Dendritic cell treated with granulocyte-macrophage colony-stimulating factor and Interleukin-4, amounts not matched to agents 40 ng/mL and 50 ng/mL, for 4 days (primary cell): ENCODE results near the gene PPP1R2B.
"Not testable (repeated sequence)": the region's sequence is repeated elsewhere in the genome, so short reads cannot be mapped to it uniquely, and the experiment has no call there.

Experiments
- H3K27ac Mint-ChIP-seq: one replicate; pipeline ENCODE4 v1.8.0; 2022; ENCODE audit warnings: mild to moderate bottlenecking, mixed read lengths
- H3K27me3 Mint-ChIP-seq: one replicate; pipeline ENCODE4 v1.8.0; 2022; ENCODE audit warnings: mild to moderate bottlenecking, mixed read lengths
- H3K36me3 Mint-ChIP-seq: one replicate; pipeline ENCODE4 v1.8.0; 2022; ENCODE audit warnings: low read depth, mixed read lengths
- H3K4me1 Mint-ChIP-seq: one replicate; pipeline ENCODE4 v1.8.0; 2022; ENCODE audit warnings: low read depth, mixed read lengths
- H3K4me3 Mint-ChIP-seq: one replicate; pipeline ENCODE4 v1.8.0; 2022; ENCODE audit warnings: mild to moderate bottlenecking, moderate library complexity, mixed read lengths
- H3K9me3 Mint-ChIP-seq: one replicate; pipeline ENCODE4 v1.8.0; 2022; ENCODE audit warnings: mixed read lengths
- intact Hi-C: fragments of 100-400 bp; cut with micrococcal nuclease; formaldehyde crosslinking; loops from one replicate; pipeline ENCODE4 v1.15.0; 2022

The PPP1R2B gene

DNA sequence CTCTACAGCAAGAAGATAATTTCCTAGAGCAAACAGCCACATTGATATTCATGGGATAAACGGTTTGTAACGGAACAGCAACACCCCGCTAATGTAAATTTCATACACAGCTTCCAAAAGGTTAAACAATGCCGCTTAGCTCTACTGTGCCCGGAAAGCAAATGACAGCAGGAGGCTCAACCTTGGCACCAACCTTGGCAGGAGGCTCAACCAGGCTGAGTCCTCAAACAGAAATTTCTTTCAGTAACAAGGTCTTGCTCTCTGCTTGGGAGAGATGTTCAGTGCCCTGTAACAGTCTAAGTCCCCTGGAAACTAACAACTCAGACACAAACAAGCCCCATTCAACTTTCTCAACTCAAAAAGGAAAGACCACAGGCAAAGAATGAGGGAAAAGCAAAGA, 11.1 kb upstream of the PPP1R2B start:
- no peak overlapping the region for H3K27ac Mint-ChIP-seq
- H3K36me3 Mint-ChIP-seq: no peaks in the 10 kb centered on the region
- no peak overlapping the region for H3K4me3 Mint-ChIP-seq
- H3K9me3 Mint-ChIP-seq: no peaks in the 10 kb centered on the region
- no peaks in the 10 kb centered on the region for H3K4me1 Mint-ChIP-seq
- H3K27me3 Mint-ChIP-seq: no peaks in the 10 kb centered on the region
- intact Hi-C loops: no loop called here

- Mint-ChIP-seq H3K27me3 (no peaks in the 10 kb centered on the region), H3K36me3 (no peaks in the 10 kb centered on the region), H3K27ac (no peak overlapping the region), H3K4me3 (no peak overlapping the region), H3K4me1 (no peaks in the 10 kb centered on the region), H3K9me3 (peaks cover 8% of the 10 kb centered on the region)
- intact Hi-C loops: no loop called here
Measured at GRCh38 chr5:156841737-156842136, 8.4 kb upstream of the PPP1R2B start.

DNA sequence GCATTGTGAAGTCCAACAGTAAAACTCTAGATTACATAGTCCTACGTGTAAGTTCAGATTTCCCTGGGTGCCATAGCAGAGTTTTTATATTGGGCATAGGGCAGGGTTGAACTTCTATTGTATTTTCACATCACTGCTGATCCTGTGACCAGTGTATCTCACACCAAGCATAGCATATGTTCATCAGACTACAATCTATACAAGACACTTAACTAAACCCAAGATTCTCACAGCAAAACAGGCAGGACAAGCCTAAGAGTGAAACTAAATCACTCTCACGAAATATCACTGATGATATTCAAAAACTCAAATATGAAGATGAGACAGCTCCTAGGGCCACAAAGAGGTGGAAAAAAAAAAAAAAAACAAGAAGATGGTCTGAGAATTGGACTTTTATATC, 3.2 kb upstream of the PPP1R2B start:
- Mint-ChIP-seq H3K27me3 (peaks cover 8% of the 10 kb centered on the region), H3K4me3 (no peak overlapping the region)
- intact Hi-C loops: no loop called here

GRCh38 chr5:156848447-156848846, 1.6 kb upstream of the PPP1R2B start:
- H3K9me3 Mint-ChIP-seq, intact Hi-C loops, H3K4me3 Mint-ChIP-seq, H3K4me1 Mint-ChIP-seq, H3K36me3 Mint-ChIP-seq, H3K27ac Mint-ChIP-seq, H3K27me3 Mint-ChIP-seq: not testable (repeated sequence)

More for the DNA sequence above, 3.2 kb upstream of the PPP1R2B start:
- Mint-ChIP-seq H3K27ac (no peak overlapping the region), H3K9me3 (peaks cover 8% of the 10 kb centered on the region), H3K36me3 (no peaks in the 10 kb centered on the region), H3K4me1 (no peaks in the 10 kb centered on the region)

GRCh38 chr5:156851880-156852279, 1.8 kb downstream of the PPP1R2B start:
- H3K4me1 Mint-ChIP-seq: no peaks in the 10 kb centered on the region
- H3K9me3 Mint-ChIP-seq: peaks cover 24% of the 10 kb centered on the region
- no peak overlapping the region for H3K27ac Mint-ChIP-seq
- intact Hi-C loops: no loop called here
- H3K4me3 Mint-ChIP-seq: no peak overlapping the region
- H3K27me3 Mint-ChIP-seq: peaks cover 8% of the 10 kb centered on the region
- no peaks in the 10 kb centered on the region for H3K36me3 Mint-ChIP-seq

- H3K36me3 Mint-ChIP-seq, H3K4me3 Mint-ChIP-seq, H3K4me1 Mint-ChIP-seq, intact Hi-C loops, H3K27ac Mint-ChIP-seq, H3K27me3 Mint-ChIP-seq: not testable (repeated sequence)
- peaks cover 24% of the 10 kb centered on the region for H3K9me3 Mint-ChIP-seq
Measured at GRCh38 chr5:156853055-156853454, 3.0 kb downstream of the PPP1R2B start.

DNA sequence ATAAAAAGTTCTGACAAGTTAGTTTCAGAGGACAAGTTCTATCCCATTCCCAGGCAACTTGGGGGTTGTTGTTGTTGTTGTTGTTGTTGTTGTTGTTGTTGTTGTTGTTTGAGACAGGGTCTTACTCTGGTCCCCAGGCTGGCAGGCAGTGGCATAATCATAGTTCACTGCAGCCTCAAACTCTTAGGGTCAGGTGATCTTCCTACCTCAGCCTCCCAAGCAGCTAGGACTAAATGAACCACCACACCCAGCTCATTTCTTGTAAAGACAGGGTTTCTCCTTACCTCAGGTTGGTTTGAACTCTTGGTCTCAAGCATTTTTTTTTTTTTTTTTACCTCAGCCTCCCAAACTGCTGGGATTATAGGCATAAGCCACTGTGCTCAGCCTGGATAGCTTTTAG, 15.3 kb downstream of the PPP1R2B start:
- intact Hi-C loops: no loop called here
- Mint-ChIP-seq H3K9me3 (peaks cover 4% of the 10 kb centered on the region), H3K36me3 (no peaks in the 10 kb centered on the region), H3K4me3 (no peak overlapping the region), H3K27me3 (peaks cover 2% of the 10 kb centered on the region), H3K27ac (no peak overlapping the region), H3K4me1 (no peaks in the 10 kb centered on the region)

GRCh38 chr5:156870498-156870839, 20.4 kb downstream of the PPP1R2B start:
- H3K27me3 Mint-ChIP-seq: no peaks in the 10 kb centered on the region
- intact Hi-C loops: no loop called here
- peaks cover 15% of the 10 kb centered on the region for H3K9me3 Mint-ChIP-seq
- H3K4me3 Mint-ChIP-seq: no peak overlapping the region
- H3K27ac Mint-ChIP-seq: no peak overlapping the region
- H3K36me3 Mint-ChIP-seq: no peaks in the 10 kb centered on the region
- H3K4me1 Mint-ChIP-seq: no peaks in the 10 kb centered on the region

DNA sequence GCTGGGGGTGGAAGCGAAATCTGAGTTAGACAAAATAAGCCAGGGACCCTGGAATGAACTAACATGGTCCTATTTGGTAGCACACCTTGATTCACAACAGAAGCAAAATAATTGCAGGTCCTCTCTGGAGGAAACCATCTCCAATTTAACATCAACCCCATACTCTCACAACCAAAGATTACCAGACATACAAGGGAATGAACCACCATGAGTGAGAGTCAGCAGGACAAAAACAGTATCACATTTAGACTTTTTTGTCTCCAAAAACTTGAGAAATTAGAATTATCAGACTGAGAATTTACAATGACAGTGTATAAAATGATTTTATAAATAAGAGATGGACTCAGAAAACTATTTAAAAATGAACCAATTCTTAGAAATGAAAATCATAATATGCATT, 21.1 kb downstream of the PPP1R2B start:
- no peaks in the 10 kb centered on the region for H3K4me1 Mint-ChIP-seq
- H3K27me3 Mint-ChIP-seq: no peaks in the 10 kb centered on the region
- H3K4me3 Mint-ChIP-seq: no peak overlapping the region
- intact Hi-C loops: no loop called here
- peaks cover 15% of the 10 kb centered on the region for H3K9me3 Mint-ChIP-seq
- no peak overlapping the region for H3K27ac Mint-ChIP-seq
- no peaks in the 10 kb centered on the region for H3K36me3 Mint-ChIP-seq

- Mint-ChIP-seq H3K4me1 (no peaks in the 10 kb centered on the region), H3K27me3 (no peaks in the 10 kb centered on the region), H3K4me3 (no peak overlapping the region), H3K9me3 (no peaks in the 10 kb centered on the region), H3K36me3 (no peaks in the 10 kb centered on the region), H3K27ac (no peak overlapping the region)
- intact Hi-C loops: no loop called here
Measured at GRCh38 chr5:156879665-156880285, 29.7 kb downstream of the PPP1R2B start.

- H3K27ac Mint-ChIP-seq: no peak overlapping the region
- no peaks in the 10 kb centered on the region for H3K27me3 Mint-ChIP-seq
- no peak overlapping the region for H3K4me3 Mint-ChIP-seq
- H3K9me3 Mint-ChIP-seq: no peaks in the 10 kb centered on the region
- H3K36me3 Mint-ChIP-seq: no peaks in the 10 kb centered on the region
- intact Hi-C loops: no loop called here
- no peaks in the 10 kb centered on the region for H3K4me1 Mint-ChIP-seq
Measured at GRCh38 chr5:156883316-156883875, 33.3 kb downstream of the PPP1R2B start.

- Mint-ChIP-seq H3K27me3 (no peaks in the 10 kb centered on the region), H3K36me3 (no peaks in the 10 kb centered on the region), H3K27ac (no peak overlapping the region), H3K4me1 (no peaks in the 10 kb centered on the region), H3K9me3 (no peaks in the 10 kb centered on the region), H3K4me3 (no peak overlapping the region)
- intact Hi-C loops: no loop called here
Measured at GRCh38 chr5:156888520-156888919, 38.4 kb downstream of the PPP1R2B start.

DNA sequence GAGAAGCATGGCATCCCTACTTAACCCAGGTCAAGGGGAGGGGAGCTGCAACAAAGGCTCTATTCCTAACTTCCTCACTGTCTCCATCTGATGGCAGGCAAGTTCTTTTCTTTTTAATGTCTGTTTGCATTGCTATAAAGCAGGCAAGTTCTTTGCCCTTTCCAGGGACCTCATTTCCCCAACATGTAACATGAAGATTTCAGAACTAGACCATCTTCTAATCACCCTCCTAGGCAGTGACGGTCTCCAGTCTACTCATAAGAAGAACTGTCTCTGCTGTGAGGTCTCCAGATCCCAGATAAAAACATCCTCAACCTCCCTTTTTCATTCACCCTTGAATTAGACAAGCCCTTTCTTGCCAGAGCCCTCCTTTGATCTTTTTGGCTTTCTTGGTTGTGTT, 42.1 kb downstream of the PPP1R2B start:
- H3K27ac Mint-ChIP-seq: no peak overlapping the region
- no peaks in the 10 kb centered on the region for H3K36me3 Mint-ChIP-seq
- intact Hi-C loops: no loop called here
- H3K4me1 Mint-ChIP-seq: no peaks in the 10 kb centered on the region
- no peaks in the 10 kb centered on the region for H3K9me3 Mint-ChIP-seq
- H3K4me3 Mint-ChIP-seq: no peak overlapping the region
- H3K27me3 Mint-ChIP-seq: no peaks in the 10 kb centered on the region

GRCh38 chr5:156892864-156893263, 42.8 kb downstream of the PPP1R2B start:
- H3K4me1 Mint-ChIP-seq: no peaks in the 10 kb centered on the region
- no peaks in the 10 kb centered on the region for H3K27me3 Mint-ChIP-seq
- H3K36me3 Mint-ChIP-seq: no peaks in the 10 kb centered on the region
- no peak overlapping the region for H3K27ac Mint-ChIP-seq
- intact Hi-C loops: no loop called here
- H3K4me3 Mint-ChIP-seq: no peak overlapping the region
- H3K9me3 Mint-ChIP-seq: no peaks in the 10 kb centered on the region

GRCh38 chr5:156893517-156893916, 43.4 kb downstream of the PPP1R2B start:
- no peak overlapping the region for H3K4me3 Mint-ChIP-seq
- H3K4me1 Mint-ChIP-seq: no peaks in the 10 kb centered on the region
- H3K9me3 Mint-ChIP-seq: no peaks in the 10 kb centered on the region
- intact Hi-C loops: no loop called here
- no peaks in the 10 kb centered on the region for H3K27me3 Mint-ChIP-seq
- no peaks in the 10 kb centered on the region for H3K36me3 Mint-ChIP-seq
- H3K27ac Mint-ChIP-seq: no peak overlapping the region
